GM21576 (cell line): ENCODE data around the gene SLC8B1.
"Not testable (repeated sequence)": the region's sequence is repeated elsewhere in the genome, so short reads cannot be mapped to it uniquely, and the experiment has no call there.

ENCODE experiments used
- ATAC-seq: cut with Tn5 transposase; IDR thresholded peaks from one replicate; pipeline ENCODE4 v1.9.1; 2021; ENCODE audit warnings: mild to moderate bottlenecking, moderate library complexity; ENCODE audit not compliant: unreplicated experiment

SLC8B1 gene

DNA sequence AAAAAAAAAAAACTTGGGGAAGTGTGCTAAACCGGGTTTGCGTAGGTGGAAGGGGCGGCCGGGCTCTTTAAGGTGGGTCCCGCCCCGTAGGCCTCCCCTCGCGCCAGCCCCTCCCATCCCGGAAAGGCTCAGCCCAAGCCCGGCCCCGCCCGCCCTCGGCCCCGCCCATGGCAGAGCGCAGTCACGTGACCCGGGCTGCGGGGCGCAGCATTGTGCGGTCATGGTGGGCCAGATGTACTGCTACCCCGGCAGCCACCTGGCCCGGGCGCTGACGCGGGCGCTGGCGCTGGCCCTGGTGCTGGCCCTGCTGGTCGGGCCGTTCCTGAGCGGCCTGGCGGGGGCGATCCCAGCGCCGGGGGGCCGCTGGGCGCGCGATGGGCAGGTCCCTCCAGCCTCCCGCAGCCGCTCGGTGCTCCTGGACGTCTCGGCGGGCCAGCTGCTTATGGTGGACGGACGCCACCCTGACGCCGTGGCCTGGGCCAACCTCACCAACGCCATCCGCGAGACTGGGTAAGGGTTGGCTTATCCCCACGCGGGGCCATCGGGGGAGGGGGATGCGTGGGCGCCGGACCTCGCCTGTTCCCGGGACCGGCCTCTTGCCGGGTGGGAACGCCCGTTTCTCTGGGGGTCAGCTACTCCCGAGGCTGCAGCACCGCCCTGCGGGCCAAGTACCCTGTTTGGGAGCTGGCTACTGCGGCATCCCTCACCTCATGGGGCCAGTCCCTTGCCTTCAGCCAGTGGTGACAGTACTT, 23.6 kb upstream of the SLC8B1 start, which contains the start of gene PLBD2:
Gene PLBD2, plus strand, starts transcription at position 207 of the 752 bp plus-strand sequence. Its CDS starts 14 bp downstream, at position 221.
- peak; percentile 86 for ATAC-seq

GRCh38 chr12:113354192-113354591, 19.3 kb upstream of the SLC8B1 start:
- ATAC-seq, result not testable (repeated sequence)

- ATAC-seq, result no peak
Measured at GRCh38 chr12:113351089-113351488, 16.2 kb upstream of the SLC8B1 start.

GRCh38 chr12:113348849-113349536, 14.1 kb upstream of the SLC8B1 start:
- ATAC-seq, result no peak

GRCh38 chr12:113347892-113348291, 13.0 kb upstream of the SLC8B1 start:
- no peak for ATAC-seq

DNA sequence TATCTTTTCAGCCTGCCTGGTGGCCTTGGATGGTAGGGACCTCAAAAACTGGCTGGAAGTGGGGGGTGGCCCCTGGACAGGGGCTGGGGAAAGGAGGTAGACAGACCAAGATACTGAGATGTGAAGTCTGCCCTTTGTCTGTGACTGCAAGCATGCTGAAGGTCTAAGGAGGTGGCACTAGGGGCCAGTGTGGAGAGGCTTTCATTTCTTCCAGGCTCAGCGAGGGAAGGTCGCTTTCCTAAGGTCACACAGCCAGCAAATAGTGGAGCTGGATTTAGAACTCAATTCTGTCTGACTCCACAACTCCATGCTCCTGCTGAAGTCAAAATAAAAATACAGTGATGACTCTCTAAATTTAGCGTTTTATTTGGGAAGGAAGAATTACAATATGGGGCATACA, 12.2 kb upstream of the SLC8B1 start:
- no peak for ATAC-seq

DNA sequence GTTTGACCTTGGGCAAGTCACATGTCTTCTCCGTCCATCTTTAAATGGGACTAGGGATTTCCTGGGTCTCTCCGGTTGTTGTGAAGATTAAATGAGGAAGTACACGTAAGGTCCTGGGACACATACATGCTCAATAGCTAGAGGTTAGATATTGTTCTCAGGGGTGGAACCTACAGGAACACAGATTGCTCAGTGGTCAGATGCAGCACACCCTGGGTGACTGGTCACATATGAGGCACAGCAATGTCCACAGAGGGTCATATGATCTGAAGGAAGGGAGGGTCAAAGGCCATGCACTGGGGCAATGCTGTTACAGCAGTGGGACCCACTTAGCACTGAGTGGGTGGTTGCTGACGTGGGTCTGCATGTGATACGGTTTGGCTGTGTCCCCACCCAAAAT, 11.4 kb upstream of the SLC8B1 start:
- ATAC-seq, result no peak

DNA sequence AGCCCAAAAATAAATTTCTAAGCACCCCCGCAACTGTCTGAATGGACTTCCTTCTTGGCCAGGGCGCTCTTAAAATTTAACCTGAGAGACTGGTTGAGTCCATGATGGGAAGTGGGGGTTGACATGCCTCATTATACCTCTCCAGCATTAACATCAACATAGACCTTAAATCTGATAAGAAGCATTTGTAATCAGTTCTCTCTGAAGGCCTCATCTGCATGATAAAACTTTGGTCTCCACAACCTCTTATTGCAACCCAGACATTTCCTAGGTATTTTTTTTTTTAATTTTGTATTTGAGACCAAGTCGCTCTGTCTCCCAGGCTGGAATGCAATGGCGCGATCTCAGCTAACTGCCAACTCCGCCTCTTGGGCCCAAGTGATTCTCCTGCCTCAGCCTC, 10.4 kb upstream of the SLC8B1 start:
- ATAC-seq, result no peak

DNA sequence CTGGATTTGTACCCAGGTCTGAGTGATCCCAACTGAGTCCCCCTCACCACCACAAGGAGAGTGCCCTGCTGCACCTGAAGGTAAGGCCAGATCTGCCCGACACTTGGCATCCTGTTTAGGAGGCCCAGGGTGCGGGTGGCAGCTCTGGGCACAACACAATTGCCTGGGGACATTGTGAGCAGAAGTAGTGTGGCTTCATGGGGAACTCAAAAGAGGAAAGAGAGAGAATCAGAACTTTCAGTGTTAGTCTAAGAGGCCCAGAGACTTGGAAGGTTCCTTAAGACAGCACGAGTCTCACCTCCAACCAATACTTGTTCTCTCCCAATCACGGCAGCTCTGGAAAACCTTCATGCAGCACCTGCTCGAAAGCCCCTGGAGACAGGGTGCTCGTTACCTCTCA, 6.6 kb upstream of the SLC8B1 start:
- ATAC-seq, result no peak

- ATAC-seq, result no peak
Measured at GRCh38 chr12:113340061-113340460, 5.2 kb upstream of the SLC8B1 start.

GRCh38 chr12:113339540-113339939, 4.6 kb upstream of the SLC8B1 start:
- no peak for ATAC-seq

GRCh38 chr12:113333877-113334785, 778 bp downstream of the SLC8B1 start:
- ATAC-seq, result peak; percentile 12

DNA sequence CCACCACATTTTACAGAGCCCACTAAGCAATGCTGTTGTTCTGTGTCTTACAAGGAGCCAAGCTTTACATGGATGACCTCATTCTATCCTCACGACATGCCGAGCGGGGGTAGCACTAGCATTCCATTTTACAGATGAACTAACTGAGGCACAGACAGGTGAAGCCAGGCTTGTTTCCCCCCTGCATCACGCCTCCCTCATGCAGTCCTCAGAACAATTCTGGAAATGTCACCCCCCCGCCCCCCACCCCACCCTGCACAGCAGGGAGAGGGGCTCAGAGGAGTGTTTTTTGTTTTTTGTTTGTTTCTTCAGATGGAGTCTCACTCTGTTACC, 1.5 kb downstream of the SLC8B1 start:
- no peak for ATAC-seq

DNA sequence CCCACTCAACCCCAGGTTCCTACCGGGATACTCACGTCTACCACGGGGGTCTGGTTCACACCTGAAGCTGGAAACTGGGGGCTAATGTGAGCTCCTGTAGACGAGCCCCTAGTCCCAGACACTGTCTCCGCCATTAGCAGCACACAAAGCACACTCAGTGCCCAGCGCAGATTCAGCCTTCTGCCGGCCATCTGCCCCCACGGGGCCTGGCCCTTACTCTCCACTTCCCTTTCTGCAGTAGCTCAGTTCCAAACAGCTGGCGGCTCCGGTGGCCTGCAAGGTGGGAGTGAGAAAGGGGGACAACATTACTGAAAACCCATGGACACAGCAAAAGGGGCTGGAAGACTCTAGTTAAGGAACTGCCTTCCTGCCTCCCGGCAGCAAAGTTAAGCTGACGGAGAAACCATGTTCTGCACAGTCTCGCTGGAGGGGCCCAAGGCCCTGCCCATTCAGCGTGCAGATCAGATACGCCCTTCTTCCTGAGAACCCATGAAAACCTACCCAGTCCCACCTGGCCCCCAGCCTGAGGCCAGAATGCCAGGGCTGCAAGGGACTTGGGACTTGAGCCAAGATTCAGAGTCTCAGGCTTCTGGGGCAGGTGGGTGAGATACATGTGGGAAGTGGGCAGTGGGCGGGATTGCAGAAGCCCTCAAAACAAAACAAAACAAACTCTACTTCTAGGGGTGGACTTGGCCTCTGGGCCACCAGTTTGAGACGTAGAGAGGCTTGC, 2.1 kb downstream of the SLC8B1 start:
- no peak for ATAC-seq

- no peak for ATAC-seq
Measured at GRCh38 chr12:113330505-113330904, 4.4 kb downstream of the SLC8B1 start.

DNA sequence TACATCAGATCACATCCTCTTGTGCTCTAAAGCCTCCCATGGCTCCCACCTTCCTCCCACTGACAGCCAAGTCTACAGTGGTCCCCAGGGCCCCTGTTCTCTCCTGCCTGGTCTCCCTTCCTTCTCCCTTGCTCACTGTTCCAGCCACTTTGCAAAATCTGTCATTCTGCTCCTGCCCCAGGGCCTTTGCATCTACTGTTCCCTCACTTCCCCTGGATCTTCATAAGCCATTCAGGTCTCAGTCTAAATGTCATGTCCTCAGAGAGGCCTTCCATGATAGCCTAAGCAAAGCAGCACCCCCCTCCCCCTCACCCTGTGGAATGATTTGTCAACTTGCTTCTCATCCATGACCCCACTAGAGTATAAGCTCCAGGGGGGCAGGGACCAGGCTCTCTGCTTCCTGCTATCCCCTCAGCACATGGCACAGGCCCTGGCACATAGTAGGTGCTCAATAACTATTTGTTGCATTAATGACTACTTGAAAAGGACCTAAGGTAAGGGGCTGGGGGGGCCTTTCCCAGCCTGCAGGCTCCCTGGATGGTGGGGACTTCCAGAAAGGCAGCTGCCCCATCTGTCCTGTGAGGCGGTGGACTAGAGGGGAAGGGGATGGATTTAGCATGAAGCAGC, 5.0 kb downstream of the SLC8B1 start:
- no peak for ATAC-seq

GRCh38 chr12:113329022-113329790, 5.7 kb downstream of the SLC8B1 start:
- ATAC-seq, result no peak

GRCh38 chr12:113328368-113328889, 6.5 kb downstream of the SLC8B1 start:
- no peak for ATAC-seq

DNA sequence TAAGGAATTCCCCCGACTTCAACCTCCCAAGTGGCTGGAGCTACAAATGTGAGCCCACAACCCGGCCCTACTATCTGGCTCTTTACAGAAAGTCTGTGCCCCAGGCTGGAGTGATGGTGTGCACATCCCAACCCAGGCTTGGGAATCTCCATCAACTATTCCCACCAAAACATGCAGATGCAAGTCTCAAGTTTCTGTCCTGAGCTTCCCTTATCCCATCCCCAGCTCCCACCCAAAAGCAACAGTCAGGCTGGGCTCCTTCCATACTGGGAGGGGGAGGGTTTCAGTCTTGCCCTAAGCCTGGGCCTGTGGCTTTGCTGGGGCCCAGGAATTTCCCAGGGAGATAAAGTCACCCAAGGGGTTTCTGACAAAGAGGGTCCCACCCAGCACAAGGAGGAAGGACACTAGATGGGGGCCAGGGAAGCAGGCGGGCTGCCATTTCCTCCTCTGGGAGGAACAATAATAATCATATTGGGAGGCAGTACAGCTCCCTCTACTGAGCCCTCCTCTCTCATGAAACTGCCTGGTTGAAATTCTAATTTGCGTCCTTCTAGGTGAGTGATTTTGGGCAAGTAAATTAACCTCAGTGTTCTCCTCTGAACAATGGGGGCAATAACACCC, 8.0 kb downstream of the SLC8B1 start:
- no peak for ATAC-seq
